HEK293 (cell line): Measurements from ENCODE around the gene MTA1.
A peak's percentile ranks its signal among the peaks of the same experiment; 100 is the strongest.

Experiments
- GLI2 ChIP-seq: fragments of 450-650 bp; formaldehyde crosslinking; IDR thresholded peaks from 2 replicates; pipeline ENCODE4; 2017; ENCODE audit warnings: missing biosample characterization, missing genetic modification characterization, low read depth, borderline replicate concordance
- GLIS2 ChIP-seq: fragments of 450-650 bp; formaldehyde crosslinking; IDR thresholded peaks from 2 replicates; pipeline ENCODE4 v1.5.1; 2016; ENCODE audit warnings: missing biosample characterization, missing genetic modification characterization
- HIC1 ChIP-seq: fragments of 450-650 bp; formaldehyde crosslinking; IDR thresholded peaks from 2 replicates; pipeline ENCODE4 v1.5.1; 2016; ENCODE audit warnings: missing biosample characterization, missing genetic modification characterization
- SP2 ChIP-seq: fragments of 450-650 bp; formaldehyde crosslinking; IDR thresholded peaks from 2 replicates; pipeline ENCODE4 v1.5.1; 2016; ENCODE audit warnings: missing biosample characterization, missing genetic modification characterization
- ZBTB44 ChIP-seq: fragments of 450-650 bp; IDR thresholded peaks from 2 replicates; pipeline ENCODE4 v1.5.1; 2018; ENCODE audit warnings: missing biosample characterization, mild to moderate bottlenecking, missing genetic modification characterization
- ZFP3 ChIP-seq: fragments of 450-650 bp; formaldehyde crosslinking; IDR thresholded peaks from 2 replicates; pipeline ENCODE4 v1.5.1; 2016; ENCODE audit warnings: low read depth, missing biosample characterization, missing genetic modification characterization
- ZIC2 ChIP-seq: fragments of 450-650 bp; formaldehyde crosslinking; IDR thresholded peaks from 2 replicates; pipeline ENCODE4 v1.5.1; 2016; ENCODE audit warnings: missing biosample characterization, missing genetic modification characterization
- ZNF146 ChIP-seq: fragments of 450-650 bp; formaldehyde crosslinking; IDR thresholded peaks from 2 replicates; pipeline ENCODE4 v1.5.1; 2016; ENCODE audit warnings: missing biosample characterization, missing genetic modification characterization
- ZNF169 ChIP-seq: fragments of 450-650 bp; formaldehyde crosslinking; IDR thresholded peaks from 2 replicates; pipeline ENCODE4 v1.5.1; 2016; ENCODE audit warnings: missing biosample characterization, missing genetic modification characterization
- ZNF48 ChIP-seq: fragments of 450-650 bp; formaldehyde crosslinking; IDR thresholded peaks from 2 replicates; pipeline ENCODE4 v1.5.1; 2016; ENCODE audit warnings: missing biosample characterization, missing genetic modification characterization
- ZNF518A ChIP-seq: fragments of 450-650 bp; formaldehyde crosslinking; conservative IDR thresholded peaks from 2 replicates; pipeline ENCODE4 v1.5.1; 2016; ENCODE audit warnings: low read depth, missing biosample characterization, missing genetic modification characterization
- ZNF548 ChIP-seq: fragments of 450-650 bp; formaldehyde crosslinking; IDR thresholded peaks from 2 replicates; pipeline ENCODE4 v1.5.1; 2016; ENCODE audit warnings: missing biosample characterization, missing genetic modification characterization
- ZNF560 ChIP-seq: fragments of 450-650 bp; formaldehyde crosslinking; IDR thresholded peaks from 2 replicates; pipeline ENCODE4 v1.5.1; 2017; ENCODE audit warnings: missing biosample characterization, missing genetic modification characterization, borderline replicate concordance
- ZNF600 ChIP-seq: fragments of 450-650 bp; formaldehyde crosslinking; IDR thresholded peaks from 2 replicates; pipeline ENCODE4 v1.5.1; 2016; ENCODE audit warnings: missing biosample characterization, missing genetic modification characterization
- ZNF768 ChIP-seq: fragments of 450-650 bp; formaldehyde crosslinking; IDR thresholded peaks from 2 replicates; pipeline ENCODE4 v1.5.1; 2018; ENCODE audit warnings: missing biosample characterization, mild to moderate bottlenecking, missing genetic modification characterization
- ZNF777 ChIP-seq: fragments of 450-650 bp; formaldehyde crosslinking; IDR thresholded peaks from 2 replicates; pipeline ENCODE4 v1.5.1; 2017; ENCODE audit warnings: missing biosample characterization, missing genetic modification characterization, borderline replicate concordance
- ZNF843 ChIP-seq: fragments of 450-650 bp; formaldehyde crosslinking; IDR thresholded peaks from 2 replicates; pipeline ENCODE4 v1.5.1; 2016; ENCODE audit warnings: missing biosample characterization, missing genetic modification characterization
- TF ChIP-seq, protein P1 (sequence below): fragments of 450-650 bp; formaldehyde crosslinking; IDR thresholded peaks from 2 replicates; pipeline ENCODE4 v1.5.1; 2016; ENCODE audit warnings: missing biosample characterization, missing genetic modification characterization

The MTA1 gene

GRCh38 chr14:105445901-105446845 is 26.5 kb downstream of the MTA1 start (continued):
- TF ChIP-seq SP2 (tag by site-specific recombination) = peak; percentile 25; the same call in 1 of the 2 replicates
- TF ChIP-seq HIC1 = 0 out of 2 replicates have a peak, but pooled peaks have one; percentile 20
- no peak for TF ChIP-seq ZNF600
- TF ChIP-seq ZNF518A (tag by site-specific recombination) = no peak
- TF ChIP-seq ZNF777 = no peak
- no peak for TF ChIP-seq GLI2 (tag by site-specific recombination)
- no peak for TF ChIP-seq ZNF843
- TF ChIP-seq ZNF48 (tag by site-specific recombination) = no peak
- TF ChIP-seq ZIC2 (tag by site-specific recombination) = 0 out of 2 replicates have a peak, but pooled peaks have one; percentile 24
- no peak for TF ChIP-seq ZFP3 (tag by site-specific recombination)
- TF ChIP-seq ZNF146 (tag by site-specific recombination) = no peak
- no peak for TF ChIP-seq ZBTB44 (tag by site-specific recombination)
- TF ChIP-seq ZNF548 = no peak
- TF ChIP-seq ZNF169 (tag by site-specific recombination) = no peak
- peak; percentile 70 for TF ChIP-seq GLIS2 (tag by site-specific recombination)
- TF ChIP-seq, protein P1, sequence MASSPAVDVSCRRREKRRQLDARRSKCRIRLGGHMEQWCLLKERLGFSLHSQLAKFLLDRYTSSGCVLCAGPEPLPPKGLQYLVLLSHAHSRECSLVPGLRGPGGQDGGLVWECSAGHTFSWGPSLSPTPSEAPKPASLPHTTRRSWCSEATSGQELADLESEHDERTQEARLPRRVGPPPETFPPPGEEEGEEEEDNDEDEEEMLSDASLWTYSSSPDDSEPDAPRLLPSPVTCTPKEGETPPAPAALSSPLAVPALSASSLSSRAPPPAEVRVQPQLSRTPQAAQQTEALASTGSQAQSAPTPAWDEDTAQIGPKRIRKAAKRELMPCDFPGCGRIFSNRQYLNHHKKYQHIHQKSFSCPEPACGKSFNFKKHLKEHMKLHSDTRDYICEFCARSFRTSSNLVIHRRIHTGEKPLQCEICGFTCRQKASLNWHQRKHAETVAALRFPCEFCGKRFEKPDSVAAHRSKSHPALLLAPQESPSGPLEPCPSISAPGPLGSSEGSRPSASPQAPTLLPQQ = 0 out of 2 replicates have a peak, but pooled peaks have one; percentile 57
- TF ChIP-seq ZNF560 = no peak
- no peak for TF ChIP-seq ZNF768 (tag by site-specific recombination)
- TF ChIP-seq, all 188 proteins: peak for 6
